ENCODE results near the gene CLCN3.
"Not testable (repeated sequence)": the region's sequence is repeated elsewhere in the genome, so short reads cannot be mapped to it uniquely, and the experiment has no call there.

The CLCN3 gene

GRCh38 chr4:169720529-169720928 is 100.2 kb downstream of the CLCN3 start:
- no peak for DNase-seq

DNA sequence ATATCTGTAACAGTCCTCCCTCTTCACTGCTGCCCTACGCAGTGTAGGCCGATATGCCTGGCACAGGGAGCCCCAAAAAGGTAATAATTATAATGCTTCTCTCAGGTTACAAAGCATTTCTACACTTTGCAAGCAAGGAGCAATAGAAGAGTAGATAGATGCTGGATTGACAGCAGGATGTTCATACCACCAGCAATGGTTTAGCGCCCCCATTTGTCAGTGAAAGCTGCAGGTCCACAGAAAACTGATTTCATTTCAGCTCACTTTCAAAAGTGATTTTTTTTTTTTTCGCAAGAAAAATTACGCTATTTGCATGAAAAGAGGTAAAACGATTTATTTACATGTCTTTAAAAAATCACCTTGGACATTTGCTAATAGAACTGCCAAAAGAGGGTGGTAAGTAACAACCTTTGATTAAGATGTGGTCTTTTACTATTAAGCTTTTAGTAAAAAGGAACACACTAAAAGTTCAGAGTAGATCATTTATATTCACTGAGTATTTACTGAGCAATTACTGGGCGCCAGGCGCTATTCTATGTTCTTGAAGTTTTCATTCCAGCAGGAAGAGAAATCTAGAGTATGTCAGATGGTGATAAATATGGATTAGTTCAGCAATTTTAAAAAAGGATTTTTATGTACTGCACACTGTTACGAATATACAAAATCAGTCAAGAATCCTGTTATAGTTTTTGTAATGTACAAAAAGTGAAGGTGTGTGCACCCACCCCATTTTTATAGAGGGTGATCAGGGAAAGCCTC is 103.0 kb downstream of the CLCN3 start:
- no peak for DNase-seq

GRCh38 chr4:169724260-169724659 is 103.9 kb downstream of the CLCN3 start:
- DNase-seq, result no peak

- DNase-seq, result no peak
Measured at GRCh38 chr4:169727616-169728015, 107.2 kb downstream of the CLCN3 start.

DNA sequence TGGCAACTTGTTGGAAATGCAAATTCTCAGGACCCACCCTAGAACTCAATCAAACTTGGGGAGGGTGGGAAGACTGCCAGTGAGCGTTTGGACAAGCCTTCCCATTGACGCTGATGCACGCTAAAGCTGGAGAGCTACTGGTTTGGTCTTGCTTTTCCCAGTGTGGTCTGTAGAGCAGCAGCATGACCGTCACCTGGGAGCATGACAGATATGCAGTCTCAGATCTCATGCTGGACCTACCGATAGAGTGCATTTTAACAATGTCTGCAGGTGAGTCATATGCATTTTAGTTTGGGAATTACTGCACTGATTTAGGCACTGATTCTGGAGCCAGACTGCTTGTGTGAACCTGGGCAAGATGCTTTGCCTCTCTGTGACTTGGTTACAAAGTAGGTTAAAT is 110.2 kb downstream of the CLCN3 start:
- no peak for DNase-seq

GRCh38 chr4:169738604-169739003 is 118.2 kb downstream of the CLCN3 start:
- not testable (repeated sequence) for DNase-seq

- no peak for DNase-seq
Measured at GRCh38 chr4:169741569-169741968, 121.2 kb downstream of the CLCN3 start.

GRCh38 chr4:169744601-169745000 is 124.2 kb downstream of the CLCN3 start:
- DNase-seq, result no peak

DNA sequence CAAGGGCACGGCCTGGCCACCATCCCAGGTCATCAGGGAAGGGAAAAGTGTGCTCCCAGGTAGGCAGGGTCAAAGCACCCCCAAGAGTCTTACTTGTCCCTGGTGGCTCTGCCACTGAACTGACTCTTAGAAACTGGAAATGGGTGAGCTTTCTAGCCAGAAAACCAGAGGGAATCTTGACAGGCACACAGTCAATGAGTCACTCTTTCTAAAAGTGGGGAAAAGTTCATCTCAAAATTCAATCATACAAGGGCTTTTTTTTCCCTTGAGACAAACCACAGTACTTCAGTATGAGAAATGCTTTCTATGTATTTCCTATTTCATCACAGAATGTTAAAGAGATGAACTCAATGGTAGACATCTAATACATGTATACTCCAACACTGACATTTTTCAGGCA is 124.9 kb downstream of the CLCN3 start:
- DNase-seq, result no peak

DNA sequence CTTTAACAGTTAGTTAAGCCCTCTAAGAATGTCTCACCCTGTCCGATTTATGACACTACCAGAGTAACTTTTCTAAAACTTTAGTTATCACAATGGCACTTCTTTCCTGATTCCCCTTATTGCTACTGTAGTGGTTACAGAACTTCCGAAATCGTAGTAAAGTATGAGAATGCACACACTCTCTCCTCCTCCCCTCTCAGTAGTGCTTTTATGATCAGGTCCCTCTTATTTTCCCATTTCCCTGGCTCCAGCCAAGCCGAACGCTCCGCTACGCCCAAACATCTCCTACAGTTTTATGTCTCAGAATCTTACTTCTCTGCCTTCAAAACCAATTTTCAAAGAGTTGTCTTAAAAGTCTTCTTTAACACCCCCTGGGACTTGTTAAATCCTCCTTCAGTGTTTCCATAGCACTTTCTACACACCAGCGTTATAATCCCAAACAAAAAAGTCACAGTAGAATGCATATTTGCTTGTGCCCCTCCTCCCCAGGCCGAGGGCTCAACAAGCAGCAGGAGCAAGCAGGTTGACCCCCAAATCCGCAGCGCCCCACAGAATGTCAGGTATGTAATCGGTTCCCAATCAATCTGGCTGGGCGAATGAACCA is 136.7 kb downstream of the CLCN3 start:
- no peak for DNase-seq

DNA sequence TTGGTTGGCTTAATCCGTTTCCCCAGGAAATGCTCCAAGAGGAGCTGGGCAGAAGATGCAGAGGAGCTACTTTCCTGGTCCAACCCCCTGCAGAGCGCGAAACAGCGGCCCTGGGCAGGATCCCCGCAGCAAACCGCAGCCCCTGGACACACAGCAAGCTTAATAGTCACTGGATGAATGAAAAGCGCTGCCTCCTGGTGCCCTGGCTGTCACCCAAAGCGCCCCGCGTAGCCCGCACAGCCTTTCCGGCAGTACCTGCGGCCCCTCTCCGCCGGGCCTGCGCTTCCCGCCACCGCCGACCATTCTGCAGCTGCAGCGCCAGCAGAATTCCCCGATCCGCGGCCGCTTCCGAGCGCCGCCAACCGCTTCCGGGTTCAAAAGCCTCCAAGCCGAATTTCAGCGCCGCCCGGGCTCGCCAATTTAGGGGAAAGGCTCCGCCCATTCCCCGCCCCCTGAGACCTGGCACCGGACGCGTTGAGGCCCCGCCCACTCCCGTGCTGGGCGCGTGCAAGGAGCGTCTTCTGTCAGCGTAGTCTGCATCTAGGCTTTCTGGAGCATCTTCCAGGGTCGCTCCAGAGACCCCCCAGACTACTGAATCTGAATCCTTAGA is 137.3 kb downstream of the CLCN3 start, which contains the start of gene HPF1:
HPF1 (minus strand) TSS at position 370 of the 610 bp plus-strand sequence; CDS start at position 303, 67 bp downstream.
- no peak for DNase-seq

- DNase-seq, result no peak
Measured at GRCh38 chr4:169758401-169758962, 138.1 kb downstream of the CLCN3 start.

GRCh38 chr4:169761846-169762245 is 141.5 kb downstream of the CLCN3 start:
- no peak for DNase-seq

- DNase-seq, result no peak
Measured at GRCh38 chr4:169765835-169766234, 145.5 kb downstream of the CLCN3 start.

GRCh38 chr4:169766741-169767140 is 146.4 kb downstream of the CLCN3 start:
- no peak for DNase-seq

GRCh38 chr4:169768385-169768784 is 148.0 kb downstream of the CLCN3 start:
- DNase-seq, result no peak

DNA sequence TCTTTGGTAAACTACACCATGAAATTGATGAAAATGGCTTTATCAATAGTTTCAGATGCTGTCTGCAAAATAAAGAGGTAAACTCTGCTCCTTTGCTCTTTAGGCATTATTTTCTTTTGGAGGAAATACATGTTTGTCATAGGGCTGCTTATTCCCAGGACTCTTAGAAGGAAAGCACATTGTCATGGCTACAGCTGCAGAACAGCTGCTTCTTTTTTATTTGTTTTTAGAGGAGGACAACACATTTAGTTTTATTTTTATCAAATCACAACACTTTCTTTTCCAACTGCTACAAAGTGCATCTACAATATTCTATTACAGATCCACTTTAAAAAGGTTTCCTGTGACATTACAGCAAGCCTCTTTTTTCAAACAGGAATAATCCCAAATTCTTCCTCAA is 150.0 kb downstream of the CLCN3 start:
- DNase-seq, result no peak

DNA sequence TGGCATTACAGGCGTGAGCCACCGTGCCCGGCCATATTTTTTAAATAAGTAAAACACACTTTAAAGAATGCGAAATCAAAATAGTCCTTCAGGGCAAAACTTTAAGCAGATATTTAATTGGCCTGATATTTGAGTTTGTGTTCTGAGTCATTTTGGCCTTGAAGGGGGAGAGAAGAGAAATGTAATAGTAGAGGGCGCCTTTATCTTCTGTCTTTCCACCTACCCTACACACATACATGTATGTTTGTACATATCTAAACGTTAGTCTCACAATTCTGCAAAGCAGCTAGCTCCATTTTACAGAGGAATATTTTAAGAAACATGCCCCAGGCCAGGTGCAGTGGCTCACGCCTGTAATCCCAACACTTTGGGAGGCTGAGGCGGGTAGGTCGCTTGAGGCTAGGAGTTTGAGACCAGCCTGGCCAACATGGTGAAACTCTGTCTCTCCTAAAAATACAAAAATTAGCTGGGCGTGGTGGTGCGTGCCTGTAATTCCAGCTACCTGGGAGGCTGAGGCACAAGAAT is 151.2 kb downstream of the CLCN3 start:
- not testable (repeated sequence) for DNase-seq

All from SIG-M5 (cell line).